Panc1 (cell line): Measurements from ENCODE around the gene EXPH5.

ENCODE experiments used
- POLR2AphosphoS5 ChIP-seq: IDR thresholded peaks from 2 replicates; pipeline ENCODE4 v1.6.1; 2012; ENCODE audit warnings: mild to moderate bottlenecking, low read depth, low read length, moderate library complexity
- TCF7L2 ChIP-seq: IDR thresholded peaks from 2 replicates; pipeline ENCODE4 v1.6.1; 2011; ENCODE audit warnings: mild to moderate bottlenecking, low read depth, low read length, inconsistent platforms
- TF ChIP-seq, protein P1 (sequence below): fragments of 450-650 bp; IDR thresholded peaks from 2 replicates; pipeline ENCODE4 v1.5.1; 2017; ENCODE audit warnings: mild to moderate bottlenecking
- TF ChIP-seq, protein P2 (sequence below), 2 experiments: IDR thresholded peaks; 2 replicates each; pipeline ENCODE4 v1.6.1; 2011 to 2012; ENCODE audit warnings: low read depth in 2 of 2, control low read depth in 1 of 2, low read length in 1 of 2, mild to moderate bottlenecking in 1 of 2, moderate library complexity in 1 of 2; ENCODE audit not compliant: insufficient read depth in 1 of 2

DNA sequence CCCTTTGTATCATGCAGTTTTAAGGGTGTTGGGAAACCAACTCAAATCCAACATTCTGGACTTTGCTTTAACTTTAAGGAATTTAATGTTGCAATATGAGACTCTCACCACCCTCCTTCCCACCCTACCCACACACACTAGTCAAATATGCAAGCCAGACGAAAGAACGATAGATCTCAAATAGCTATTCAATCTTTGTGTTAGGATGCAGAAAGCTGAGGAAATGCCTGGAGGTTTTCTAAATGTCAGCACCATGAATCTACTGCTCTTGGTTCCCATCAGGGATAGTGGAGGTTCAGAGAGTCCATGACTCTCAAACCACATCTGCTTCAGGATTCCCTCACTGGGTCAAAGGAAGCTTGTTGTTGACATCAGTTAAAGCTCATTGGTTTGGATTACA, 33.7 kb downstream of the EXPH5 start:
- TF ChIP-seq, protein P1, sequence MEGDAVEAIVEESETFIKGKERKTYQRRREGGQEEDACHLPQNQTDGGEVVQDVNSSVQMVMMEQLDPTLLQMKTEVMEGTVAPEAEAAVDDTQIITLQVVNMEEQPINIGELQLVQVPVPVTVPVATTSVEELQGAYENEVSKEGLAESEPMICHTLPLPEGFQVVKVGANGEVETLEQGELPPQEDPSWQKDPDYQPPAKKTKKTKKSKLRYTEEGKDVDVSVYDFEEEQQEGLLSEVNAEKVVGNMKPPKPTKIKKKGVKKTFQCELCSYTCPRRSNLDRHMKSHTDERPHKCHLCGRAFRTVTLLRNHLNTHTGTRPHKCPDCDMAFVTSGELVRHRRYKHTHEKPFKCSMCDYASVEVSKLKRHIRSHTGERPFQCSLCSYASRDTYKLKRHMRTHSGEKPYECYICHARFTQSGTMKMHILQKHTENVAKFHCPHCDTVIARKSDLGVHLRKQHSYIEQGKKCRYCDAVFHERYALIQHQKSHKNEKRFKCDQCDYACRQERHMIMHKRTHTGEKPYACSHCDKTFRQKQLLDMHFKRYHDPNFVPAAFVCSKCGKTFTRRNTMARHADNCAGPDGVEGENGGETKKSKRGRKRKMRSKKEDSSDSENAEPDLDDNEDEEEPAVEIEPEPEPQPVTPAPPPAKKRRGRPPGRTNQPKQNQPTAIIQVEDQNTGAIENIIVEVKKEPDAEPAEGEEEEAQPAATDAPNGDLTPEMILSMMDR: no peak
- TF ChIP-seq, protein P2, sequence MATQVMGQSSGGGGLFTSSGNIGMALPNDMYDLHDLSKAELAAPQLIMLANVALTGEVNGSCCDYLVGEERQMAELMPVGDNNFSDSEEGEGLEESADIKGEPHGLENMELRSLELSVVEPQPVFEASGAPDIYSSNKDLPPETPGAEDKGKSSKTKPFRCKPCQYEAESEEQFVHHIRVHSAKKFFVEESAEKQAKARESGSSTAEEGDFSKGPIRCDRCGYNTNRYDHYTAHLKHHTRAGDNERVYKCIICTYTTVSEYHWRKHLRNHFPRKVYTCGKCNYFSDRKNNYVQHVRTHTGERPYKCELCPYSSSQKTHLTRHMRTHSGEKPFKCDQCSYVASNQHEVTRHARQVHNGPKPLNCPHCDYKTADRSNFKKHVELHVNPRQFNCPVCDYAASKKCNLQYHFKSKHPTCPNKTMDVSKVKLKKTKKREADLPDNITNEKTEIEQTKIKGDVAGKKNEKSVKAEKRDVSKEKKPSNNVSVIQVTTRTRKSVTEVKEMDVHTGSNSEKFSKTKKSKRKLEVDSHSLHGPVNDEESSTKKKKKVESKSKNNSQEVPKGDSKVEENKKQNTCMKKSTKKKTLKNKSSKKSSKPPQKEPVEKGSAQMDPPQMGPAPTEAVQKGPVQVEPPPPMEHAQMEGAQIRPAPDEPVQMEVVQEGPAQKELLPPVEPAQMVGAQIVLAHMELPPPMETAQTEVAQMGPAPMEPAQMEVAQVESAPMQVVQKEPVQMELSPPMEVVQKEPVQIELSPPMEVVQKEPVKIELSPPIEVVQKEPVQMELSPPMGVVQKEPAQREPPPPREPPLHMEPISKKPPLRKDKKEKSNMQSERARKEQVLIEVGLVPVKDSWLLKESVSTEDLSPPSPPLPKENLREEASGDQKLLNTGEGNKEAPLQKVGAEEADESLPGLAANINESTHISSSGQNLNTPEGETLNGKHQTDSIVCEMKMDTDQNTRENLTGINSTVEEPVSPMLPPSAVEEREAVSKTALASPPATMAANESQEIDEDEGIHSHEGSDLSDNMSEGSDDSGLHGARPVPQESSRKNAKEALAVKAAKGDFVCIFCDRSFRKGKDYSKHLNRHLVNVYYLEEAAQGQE (IDR thresholded peaks at IDR 0.05; ENCODE audit: insufficient read depth in 1 of 2, low read depth in 2 of 2, low read length in 1 of 2): no peak
- TF ChIP-seq POLR2AphosphoS5 (no peak), TCF7L2 (no peak)
